SK-N-SH (cell line): ENCODE measurements around the gene OPN3. TPM values are rescaled to one million over a fixed set of nuclear protein-coding genes. Genes with fewer than 3 reads are reported as not detected.
A peak's percentile ranks its signal among the peaks of the same experiment; 100 is the strongest.

Experiments used
- CTCF ChIA-PET: fragments of 300-600, 350-600 bp; formaldehyde crosslinking; extraction: SDS; loops from one replicate; lab custom pipeline; 2021; lab: Yijun Ruan, JAX
- POLR2A ChIA-PET: fragments of 350-600 bp; sonication (Branson Sonifier 250); formaldehyde crosslinking; extraction: SDS; loops from one replicate; lab custom pipeline; 2020; ENCODE audit warnings: antibody characterized with exemption, inconsistent platforms; lab: Yijun Ruan, JAX
- DNase-seq: peaks from one replicate; pipeline ENCODE4 v3.0.0; 2012
- H2AFZ ChIP-seq: fragments of 200-600 bp; sonication (generic); 2 replicates; pipeline ENCODE4 v1.8.1; 2016; ENCODE audit warnings: antibody characterized with exemption, mild to moderate bottlenecking, low read depth
- H3F3A ChIP-seq: fragments of 200-600 bp; sonication (generic); replicated peaks from 2 replicates; pipeline ENCODE3; 2016; ENCODE audit warnings: antibody characterized with exemption, mild to moderate bottlenecking; ENCODE audit not compliant: insufficient read depth
- H3K27ac ChIP-seq, 2 experiments: fragments of 200-500 bp in 1 of 2; fragments of 200-600 bp in 1 of 2; sonication (Bioruptor generic) in 1 of 2; sonication (generic), shearing (Covaris generic) in 1 of 2; 2 replicates each; pipeline versions ENCODE4 v1.5.1 to v1.6.1; 2014 to 2016; ENCODE audit warnings: low read depth in 2 of 2, inconsistent platforms in 1 of 2, low read length in 1 of 2, mild to moderate bottlenecking in 1 of 2, mixed read lengths in 1 of 2
- H3K27me3 ChIP-seq: fragments of 200-600 bp; sonication (generic), shearing (Covaris generic); 2 replicates; pipeline ENCODE4 v1.6.1; 2016; ENCODE audit warnings: mixed run types; ENCODE audit not compliant: insufficient read depth
- H3K36me3 ChIP-seq, 2 experiments: fragments of 200-500 bp in 1 of 2; fragments of 200-600 bp in 1 of 2; sonication (Bioruptor generic) in 1 of 2; sonication (generic) in 1 of 2; replicated peaks in 1 of 2; 2 replicates each; pipeline versions ENCODE3 to v1.5.1; 2014 to 2016; ENCODE audit warnings: low read length in 1 of 2, mild to moderate bottlenecking in 1 of 2; ENCODE audit not compliant: insufficient read depth in 2 of 2, control insufficient read depth in 1 of 2
- H3K4me1 ChIP-seq, 2 experiments: fragments of 200-500 bp in 1 of 2; fragments of 200-600 bp in 1 of 2; sonication (Bioruptor generic) in 1 of 2; sonication (generic), shearing (Covaris generic) in 1 of 2; 2 replicates each; pipeline versions ENCODE4 v1.5.1 to v1.6.1; 2014 to 2016; ENCODE audit warnings: low read depth in 1 of 2, low read length in 1 of 2, mixed run types in 1 of 2; ENCODE audit not compliant: insufficient read depth in 2 of 2, control insufficient read depth in 1 of 2
- H3K4me2 ChIP-seq: fragments of 200-600 bp; sonication (generic), shearing (Covaris generic); 2 replicates; pipeline ENCODE4 v1.6.1; 2017; ENCODE audit warnings: mixed run types
- H3K4me3 ChIP-seq, 2 experiments: fragments of 200-500 bp in 1 of 2; fragments of 200-600 bp in 1 of 2; sonication (Bioruptor generic) in 1 of 2; sonication (generic), shearing (Covaris generic) in 1 of 2; 2 replicates each; pipeline versions ENCODE4 v1.5.1 to v1.8.1; 2014 to 2016; ENCODE audit warnings: low read depth in 2 of 2, inconsistent platforms in 1 of 2, low read length in 1 of 2, mild to moderate bottlenecking in 1 of 2, mixed read lengths in 1 of 2, moderate library complexity in 1 of 2
- H3K79me2 ChIP-seq: fragments of 200-600 bp; sonication (generic); 2 replicates; pipeline ENCODE4 v1.8.1; 2017; ENCODE audit warnings: mild to moderate bottlenecking; ENCODE audit not compliant: insufficient read depth
- H3K9ac ChIP-seq: fragments of 200-600 bp; sonication (generic); 2 replicates; pipeline ENCODE4 v1.6.1; 2017; ENCODE audit warnings: mixed run types
- H3K9me2 ChIP-seq: fragments of 200-600 bp; sonication (generic); 2 replicates; pipeline ENCODE4 v1.6.1; 2017; ENCODE audit warnings: mixed run types
- H3K9me3 ChIP-seq: fragments of 200-600 bp; sonication (generic); 2 replicates; pipeline ENCODE4 v1.6.1; 2017; ENCODE audit warnings: mixed run types, mild to moderate bottlenecking, moderate library complexity
- H4K20me1 ChIP-seq: fragments of 200-600 bp; sonication (generic); 2 replicates; pipeline ENCODE4 v1.6.1; 2017; ENCODE audit warnings: mild to moderate bottlenecking, mixed run types; ENCODE audit not compliant: insufficient read depth
- CTCF ChIP-seq: fragments of 200-600 bp; sonication (generic); IDR thresholded peaks from 2 replicates; pipeline ENCODE4 v1.6.1; 2017; ENCODE audit warnings: antibody characterized with exemption, mild to moderate bottlenecking, moderate library complexity
- ELF1 ChIP-seq: IDR thresholded peaks from 2 replicates; pipeline ENCODE4 v1.4.0; 2012
- EP300 ChIP-seq, 2 experiments: IDR thresholded peaks; 2 replicates each; pipeline versions ENCODE4 v1.4.0 to v1.6.1; 2012; ENCODE audit warnings: borderline replicate concordance in 1 of 2, low read depth in 1 of 2, low read length in 1 of 2
- EZH2phosphoT487 ChIP-seq: fragments of 200-600 bp; sonication (generic); IDR thresholded peaks from 2 replicates; pipeline ENCODE4 v1.6.1; 2017; ENCODE audit warnings: low read depth, mixed run types, mild to moderate bottlenecking, antibody characterized with exemption, moderate library complexity, borderline replicate concordance
- FOSL2 ChIP-seq: IDR thresholded peaks from 2 replicates; pipeline ENCODE4 v1.4.0; 2012; ENCODE audit warnings: low read depth, mild to moderate bottlenecking, moderate library complexity, borderline replicate concordance
- GATA2 ChIP-seq: sonication (generic); formaldehyde crosslinking; IDR thresholded peaks from 2 replicates; pipeline ENCODE4 v1.5.0; 2020; ENCODE audit warnings: mild to moderate bottlenecking, missing genetic modification reagents
- JUND ChIP-seq: IDR thresholded peaks from 2 replicates; pipeline ENCODE4 v1.4.0; 2012
- MEF2A ChIP-seq: IDR thresholded peaks from 2 replicates; pipeline ENCODE4 v1.4.0; 2012; ENCODE audit warnings: low read depth, borderline replicate concordance
- MXI1 ChIP-seq: IDR thresholded peaks from 2 replicates; pipeline ENCODE4 v1.6.1; 2012; ENCODE audit warnings: mild to moderate bottlenecking, low read depth, low read length, improper control_type of control experiment
- NRF1 ChIP-seq: IDR thresholded peaks from 2 replicates; pipeline ENCODE4 v1.6.1; 2012; ENCODE audit warnings: low read depth, mild to moderate bottlenecking, low read length
- PBX3 ChIP-seq: IDR thresholded peaks from 2 replicates; pipeline ENCODE4; 2012
- RAD21 ChIP-seq: IDR thresholded peaks from 2 replicates; pipeline ENCODE4 v1.6.1; 2012; ENCODE audit warnings: mild to moderate bottlenecking, low read length
- RFX5 ChIP-seq: IDR thresholded peaks from 2 replicates; pipeline ENCODE4 v1.6.1; 2012; ENCODE audit warnings: mild to moderate bottlenecking, improper control_type of control experiment, low read length
- TAF1 ChIP-seq: IDR thresholded peaks from 2 replicates; pipeline ENCODE4 v1.6.1; 2012; ENCODE audit warnings: low read depth, mild to moderate bottlenecking, low read length, moderate library complexity, borderline replicate concordance
- TCF12 ChIP-seq: IDR thresholded peaks from 2 replicates; pipeline ENCODE4 v1.4.0; 2012
- USF1 ChIP-seq: IDR thresholded peaks from 2 replicates; pipeline ENCODE4 v1.4.0; 2012; ENCODE audit warnings: low read depth, borderline replicate concordance
- WGBS: methylation state at CpG from one replicate; pipeline ENCODE4 v1.1.6; 2017; ENCODE audit warnings: low lambda C conversion rate; 5-methylcytosine and 5-hydroxymethylcytosine counted together
- polyA plus RNA-seq, 3 experiments: library from polyadenylated mRNA; depleted of rRNA; stranded (reverse); fragments of >200 nt; gene quantifications; 2 replicates each; pipeline ENCODE4 v1.2.3, GENCODE V29; 2012

OPN3 gene
- polyA plus RNA-seq, 1 of the 3 experiments (the other 2 are of a cell fraction): 7.8 TPM

- Histone ChIP-seq H3K4me3 (no peak overlapping the region), H3K27me3 (no peaks in the 10 kb centered on the region), H3F3A (peaks cover 9% of the 10 kb centered on the region), H3K79me2 (no peaks in the 10 kb centered on the region), H3K4me1 (peaks cover 6 to 11% of the 10 kb centered on the region in 2 experiments; a peak in 3 of 4 replicates), H3K9me3 (no peaks in the 10 kb centered on the region), H3K36me3 (no peaks in the 10 kb centered on the region), H3K4me2 (no peak overlapping the region), H2AFZ (no peak overlapping the region), H3K9ac (no peak overlapping the region), H4K20me1 (no peaks in the 10 kb centered on the region), H3K9me2 (no peaks in the 10 kb centered on the region), H3K27ac (no peak overlapping the region)
- CTCF ChIA-PET: interaction anchor here (1.4 to 1.8 kb wide), 2 partner anchors 17 to 19 kb away, joined by 4 to 5 read pairs; no protein-coding TSS in a partner anchor
- POLR2A ChIA-PET: no interaction called here
- no peak for DNase-seq
- no peak for TF ChIP-seq FOSL2
- WGBS: 61% methylated on average over 5 of the region's 5 CpGs
These were observed 33.6 kb downstream of the OPN3 start for GRCh38 chr1:241606544-241606943.

GRCh38 chr1:241605146-241605805, 34.9 kb downstream of the OPN3 start:
- Histone ChIP-seq H4K20me1 (no peaks in the 10 kb centered on the region), H3K36me3 (no peaks in the 10 kb centered on the region), H2AFZ (no peak overlapping the region), H3K9ac (no peak overlapping the region), H3K4me3 (no peak overlapping the region), H3K9me3 (no peaks in the 10 kb centered on the region), H3F3A (peaks cover 10% of the 10 kb centered on the region), H3K79me2 (no peaks in the 10 kb centered on the region), H3K4me1 (peaks cover 6 to 11% of the 10 kb centered on the region in 2 experiments; a peak in 3 of 4 replicates), H3K4me2 (no peak overlapping the region), H3K9me2 (no peaks in the 10 kb centered on the region), H3K27me3 (no peaks in the 10 kb centered on the region), H3K27ac (no peak overlapping the region)
- peak; percentile 17 for DNase-seq
- 76% methylated on average over 9 of the region's 9 CpGs for WGBS
- ChIA-PET CTCF (interaction anchor here (0.5 to 1.8 kb wide), 10 partner anchors 9 to 873 kb away, joined by 3 to 5 read pairs (median 3); no protein-coding TSS in a partner anchor), POLR2A (no interaction called here)
- TF ChIP-seq JUND (no peak), CTCF (peak; percentile 45), RAD21 (peak; percentile 26)

- H3K9ac ChIP-seq: no peak overlapping the region
- peak; percentile 25; the same call in 1 of the 2 replicates for TF ChIP-seq FOSL2
- no peak for TF ChIP-seq PBX3
- no peak for TF ChIP-seq MEF2A
- TF ChIP-seq ELF1: no peak
- TF ChIP-seq NRF1: no peak
- TF ChIP-seq MXI1: no peak
- TF ChIP-seq RFX5: no peak
- TF ChIP-seq TCF12: 0 out of 2 replicates have a peak, but pooled peaks have one; percentile 15
- no peak for TF ChIP-seq TAF1
- no peak for TF ChIP-seq EZH2phosphoT487
- TF ChIP-seq EP300 (IDR thresholded peaks at IDR 0.05; ENCODE audit: borderline replicate concordance in 1 of 2, low read depth in 1 of 2, low read length in 1 of 2): no peak
- no peak for TF ChIP-seq GATA2 (CRISPR knock-in tag)
- TF ChIP-seq USF1: no peak
- CTCF ChIA-PET: no interaction called here
- H3K4me3 ChIP-seq: no peak overlapping the region
- no peaks in the 10 kb centered on the region for H3K36me3 ChIP-seq
- no peak for DNase-seq
- H3K79me2 ChIP-seq: no peaks in the 10 kb centered on the region
- peaks cover 15% of the 10 kb centered on the region for H3F3A ChIP-seq
- H2AFZ ChIP-seq: no peak overlapping the region
- H3K27me3 ChIP-seq: no peaks in the 10 kb centered on the region
- no peaks in the 10 kb centered on the region for H3K9me3 ChIP-seq
- no peaks in the 10 kb centered on the region for H3K9me2 ChIP-seq
- POLR2A ChIA-PET: no interaction called here
- 62% methylated on average over 3 of the region's 3 CpGs for WGBS
- no peak overlapping the region for H3K4me2 ChIP-seq
- H3K4me1 ChIP-seq: peaks cover 0 to 8% of the 10 kb centered on the region in 2 experiments; a peak in 2 of 4 replicates
- no peaks in the 10 kb centered on the region for H4K20me1 ChIP-seq
- peak overlapping the region in 1 of 2 experiments; percentile 38; a peak in 1 of 4 replicates for H3K27ac ChIP-seq
These were observed 36.4 kb downstream of the OPN3 start for GRCh38 chr1:241603731-241604245.
